CD4-positive, alpha-beta T cell (primary cell): ENCODE measurements around the gene F7. TPM values are rescaled to one million over a fixed set of nuclear protein-coding genes. Genes with fewer than 3 reads are reported as not detected.

Experiments
- ATAC-seq: fragments of 200-7000 bp; cut with Tn5 transposase; one replicate; pipeline ENCODE4 v1.10.0; 2022; ENCODE audit warnings: mild to moderate bottlenecking; ENCODE audit not compliant: poor library complexity
- CTCF ChIA-PET: fragments of 350-600 bp; sonication (Branson Sonifier 250); formaldehyde crosslinking; loops from one replicate; lab custom pipeline; 2021; ENCODE audit warnings: antibody characterized with exemption, inconsistent platforms; lab: Charles Lee
- POLR2A ChIA-PET: fragments of 350-600 bp; sonication (Branson Sonifier 250); formaldehyde crosslinking; loops from one replicate; lab custom pipeline; 2021; ENCODE audit warnings: antibody characterized with exemption, inconsistent platforms; lab: Charles Lee
- DNase-seq, 14 experiments: peaks; one replicate each; pipeline ENCODE4 v3.0.0-alpha.2; 2013 to 2020; ENCODE audit warnings: mixed read lengths in 2 of 14
- H3K27ac ChIP-seq, 2 donors: one replicate each; pipeline versions ENCODE4 v1.5.1 to v1.7.0; 2013; ENCODE audit warnings: low read length in 2 of 2, low read depth in 1 of 2, mild to moderate bottlenecking in 1 of 2
- H3K27me3 ChIP-seq, 2 experiments: 1 replicate in 1 of 2; 2 replicates in 1 of 2; pipeline versions ENCODE4 v1.6.1 to v1.7.0; 2013; ENCODE audit warnings: low read length in 2 of 2, control low read depth in 1 of 2, mild to moderate bottlenecking in 1 of 2, moderate library complexity in 1 of 2; ENCODE audit not compliant: insufficient read depth in 2 of 2, control insufficient read depth in 1 of 2
- H3K36me3 ChIP-seq: one replicate; pipeline ENCODE4 v1.6.1; 2013; ENCODE audit warnings: low read length, control low read depth; ENCODE audit not compliant: insufficient read depth
- H3K4me1 ChIP-seq: one replicate; pipeline ENCODE4 v1.6.1; 2013; ENCODE audit warnings: low read length, control low read depth; ENCODE audit not compliant: insufficient read depth
- H3K4me3 ChIP-seq: one replicate; pipeline ENCODE4 v1.5.1; 2013; ENCODE audit warnings: mild to moderate bottlenecking, low read length, moderate library complexity
- H3K9me3 ChIP-seq, 2 experiments: 1 replicate in 1 of 2; 2 replicates in 1 of 2; pipeline versions ENCODE4 v1.6.1 to v1.7.0; 2013; ENCODE audit warnings: low read length in 2 of 2, mild to moderate bottlenecking in 2 of 2, control low read depth in 1 of 2, moderate library complexity in 1 of 2; ENCODE audit not compliant: control insufficient read depth in 1 of 2, insufficient read depth in 1 of 2
- H3K27ac Mint-ChIP-seq: one replicate; pipeline ENCODE4 v1.8.0; 2020; ENCODE audit warnings: mixed read lengths
- H3K27me3 Mint-ChIP-seq: one replicate; pipeline ENCODE4 v1.8.0; 2021; ENCODE audit warnings: mixed read lengths
- H3K36me3 Mint-ChIP-seq: one replicate; pipeline ENCODE4 v1.8.0; 2021; ENCODE audit warnings: low read depth, mixed read lengths
- H3K4me1 Mint-ChIP-seq: one replicate; pipeline ENCODE4 v1.8.0; 2021; ENCODE audit warnings: low read depth, mixed read lengths
- H3K4me3 Mint-ChIP-seq: one replicate; pipeline ENCODE4 v1.8.0; 2020; ENCODE audit warnings: mild to moderate bottlenecking, mixed read lengths
- H3K9me3 Mint-ChIP-seq: one replicate; pipeline ENCODE4 v1.8.0; 2020; ENCODE audit warnings: mixed read lengths
- CTCF ChIP-seq: fragments of 200-600 bp; IDR thresholded peaks from one replicate; pipeline ENCODE4 v1.8.0; 2022; ENCODE audit warnings: antibody characterized with exemption, mild to moderate bottlenecking
- intact Hi-C, 2 experiments: fragments of 100-400 bp; cut with DNase I in 1 of 2; cut with micrococcal nuclease in 1 of 2; formaldehyde crosslinking; loops; one replicate each; pipeline versions ENCODE4 v1.15.1 to v1.9.0; 2023 to 2025; cut with DNase I, micrococcal nuclease
- total RNA-seq, 174 experiments: library from RNA in 2 of 174; stranded (reverse) in 2 of 174; gene quantifications; one replicate each; pipeline ENCODE4 v1.2.3 and lab custom pipeline; 2021 to 2026

Gene F7
- total RNA-seq, 2 experiments from 2014 or later: not detected

DNA sequence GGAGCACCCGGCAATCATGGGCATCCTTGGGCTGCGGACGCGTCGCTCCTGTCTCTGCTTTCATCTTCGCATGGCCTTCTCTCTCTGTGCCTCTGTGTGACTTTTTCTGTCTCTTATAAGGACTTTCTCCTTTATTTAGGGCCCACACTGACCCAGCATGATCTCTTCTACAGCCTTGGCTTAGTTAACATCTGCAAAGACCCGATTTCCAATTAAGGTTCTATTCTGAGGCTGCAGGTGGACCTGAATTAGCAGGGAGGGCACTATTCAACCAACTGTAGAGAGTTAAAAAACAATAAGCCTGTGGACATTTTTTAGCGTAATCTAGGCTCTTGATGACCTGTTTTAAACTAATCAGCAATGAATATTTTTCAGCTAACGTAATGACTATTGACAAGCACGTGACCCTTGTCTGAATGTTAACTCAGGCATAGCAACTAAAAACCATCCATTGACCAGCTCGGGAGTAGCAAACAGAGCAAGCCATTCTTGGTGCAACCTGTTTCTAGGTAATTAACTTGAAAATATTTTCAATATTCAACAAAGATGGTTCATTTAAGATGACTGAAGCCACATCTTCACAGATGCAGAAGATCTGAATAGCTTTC, 32.2 kb downstream of the F7 start:
- TF ChIP-seq CTCF: no peak
- no peak overlapping the region for H3K27ac Mint-ChIP-seq
- H3K27me3 ChIP-seq: no peaks in the 10 kb centered on the region
- no peak overlapping the region for H3K4me3 ChIP-seq
- H3K4me3 Mint-ChIP-seq: no peak overlapping the region
- no peaks in the 10 kb centered on the region for H3K4me1 ChIP-seq
- no peaks in the 10 kb centered on the region for H3K36me3 ChIP-seq
- DNase-seq (no peak), ATAC-seq (no peak)
- no peaks in the 10 kb centered on the region for H3K4me1 Mint-ChIP-seq
- H3K9me3 Mint-ChIP-seq: no peaks in the 10 kb centered on the region
- H3K9me3 ChIP-seq: no peaks in the 10 kb centered on the region
- no peaks in the 10 kb centered on the region for H3K36me3 Mint-ChIP-seq
- CTCF ChIA-PET: no interaction called here
- no peaks in the 10 kb centered on the region for H3K27me3 Mint-ChIP-seq
- intact Hi-C loops: no loop called here
- no peak overlapping the region for H3K27ac ChIP-seq
- POLR2A ChIA-PET: no interaction called here

DNA sequence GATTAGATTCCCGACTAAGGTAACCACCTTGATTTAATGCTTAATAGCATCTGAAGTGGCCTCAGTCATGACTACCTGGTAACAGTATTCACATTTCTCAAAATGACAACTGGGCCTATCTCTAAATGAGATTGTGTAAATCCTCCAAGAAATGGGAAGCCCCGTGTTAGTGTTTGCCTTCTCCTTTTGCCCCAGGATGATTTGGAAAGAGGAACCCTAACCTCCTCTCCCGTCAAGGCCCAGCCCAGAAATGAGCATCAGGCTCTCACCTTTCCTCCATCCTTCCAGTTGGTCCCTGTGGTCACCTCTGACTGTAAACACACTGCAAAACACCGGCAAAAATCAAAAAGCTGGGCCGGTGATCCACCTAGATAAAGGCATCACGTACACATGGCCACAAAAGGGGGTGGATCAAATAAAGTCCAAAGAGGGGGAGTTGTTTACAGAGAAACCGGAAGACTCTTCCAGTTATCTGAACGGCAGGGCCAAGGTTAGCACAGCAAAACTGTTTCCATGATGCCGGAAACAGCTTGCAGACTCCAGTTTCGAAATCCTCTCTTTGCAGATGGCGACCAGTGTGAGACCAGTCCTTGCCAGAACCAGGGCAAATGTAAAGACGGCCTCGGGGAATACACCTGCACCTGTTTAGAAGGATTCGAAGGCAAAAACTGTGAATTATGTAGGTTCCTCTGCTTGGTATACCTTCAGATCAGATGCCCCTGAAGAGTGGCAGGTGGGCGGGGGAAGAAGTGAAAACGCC, 33.4 kb downstream of the F7 start:
- no peaks in the 10 kb centered on the region for H3K27me3 Mint-ChIP-seq
- H3K36me3 Mint-ChIP-seq: no peaks in the 10 kb centered on the region
- TF ChIP-seq CTCF: no peak
- H3K9me3 Mint-ChIP-seq: no peaks in the 10 kb centered on the region
- ChIA-PET CTCF (no interaction called here), POLR2A (no interaction called here)
- no peak overlapping the region for H3K27ac Mint-ChIP-seq
- no peaks in the 10 kb centered on the region for H3K4me1 Mint-ChIP-seq
- Histone ChIP-seq H3K27ac (no peak overlapping the region), H3K9me3 (no peaks in the 10 kb centered on the region), H3K4me1 (no peaks in the 10 kb centered on the region), H3K27me3 (no peaks in the 10 kb centered on the region), H3K36me3 (no peaks in the 10 kb centered on the region), H3K4me3 (no peak overlapping the region)
- no peak overlapping the region for H3K4me3 Mint-ChIP-seq
- no peak for DNase-seq
- intact Hi-C loops: no loop called here
- ATAC-seq: no peak

DNA sequence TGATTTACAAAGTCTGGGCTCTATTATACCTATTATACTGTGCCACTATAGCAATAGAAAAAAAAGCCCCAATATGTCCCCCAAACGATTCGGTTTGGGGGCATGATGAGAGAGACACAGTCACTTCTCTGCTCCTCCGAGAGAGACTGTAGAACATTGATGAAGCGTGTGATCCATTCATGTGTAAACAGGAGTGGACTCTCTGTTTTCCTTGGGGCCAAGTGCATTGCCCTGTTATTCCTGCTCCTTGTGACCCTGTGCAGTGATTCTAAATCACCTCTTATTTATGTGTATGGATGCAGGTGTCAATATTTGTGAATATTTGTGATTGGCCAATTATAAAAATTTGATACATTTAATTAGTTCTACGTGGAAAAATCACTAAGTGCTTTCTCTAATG, 34.0 kb downstream of the F7 start:
- TF ChIP-seq CTCF: no peak
- no peaks in the 10 kb centered on the region for H3K4me1 ChIP-seq
- no peaks in the 10 kb centered on the region for H3K36me3 Mint-ChIP-seq
- CTCF ChIA-PET: no interaction called here
- no peak overlapping the region for H3K27ac ChIP-seq
- H3K9me3 ChIP-seq: no peaks in the 10 kb centered on the region
- no peaks in the 10 kb centered on the region for H3K9me3 Mint-ChIP-seq
- DNase-seq (no peak), ATAC-seq (no peak)
- H3K4me3 ChIP-seq: no peak overlapping the region
- no peak overlapping the region for H3K4me3 Mint-ChIP-seq
- H3K27me3 ChIP-seq: no peaks in the 10 kb centered on the region
- H3K27me3 Mint-ChIP-seq: no peaks in the 10 kb centered on the region
- H3K27ac Mint-ChIP-seq: no peak overlapping the region
- intact Hi-C loops: no loop called here
- H3K4me1 Mint-ChIP-seq: no peaks in the 10 kb centered on the region
- no peaks in the 10 kb centered on the region for H3K36me3 ChIP-seq
- POLR2A ChIA-PET: no interaction called here
